Measurements from ENCODE around the gene CEP162.

Gene CEP162, protein sequence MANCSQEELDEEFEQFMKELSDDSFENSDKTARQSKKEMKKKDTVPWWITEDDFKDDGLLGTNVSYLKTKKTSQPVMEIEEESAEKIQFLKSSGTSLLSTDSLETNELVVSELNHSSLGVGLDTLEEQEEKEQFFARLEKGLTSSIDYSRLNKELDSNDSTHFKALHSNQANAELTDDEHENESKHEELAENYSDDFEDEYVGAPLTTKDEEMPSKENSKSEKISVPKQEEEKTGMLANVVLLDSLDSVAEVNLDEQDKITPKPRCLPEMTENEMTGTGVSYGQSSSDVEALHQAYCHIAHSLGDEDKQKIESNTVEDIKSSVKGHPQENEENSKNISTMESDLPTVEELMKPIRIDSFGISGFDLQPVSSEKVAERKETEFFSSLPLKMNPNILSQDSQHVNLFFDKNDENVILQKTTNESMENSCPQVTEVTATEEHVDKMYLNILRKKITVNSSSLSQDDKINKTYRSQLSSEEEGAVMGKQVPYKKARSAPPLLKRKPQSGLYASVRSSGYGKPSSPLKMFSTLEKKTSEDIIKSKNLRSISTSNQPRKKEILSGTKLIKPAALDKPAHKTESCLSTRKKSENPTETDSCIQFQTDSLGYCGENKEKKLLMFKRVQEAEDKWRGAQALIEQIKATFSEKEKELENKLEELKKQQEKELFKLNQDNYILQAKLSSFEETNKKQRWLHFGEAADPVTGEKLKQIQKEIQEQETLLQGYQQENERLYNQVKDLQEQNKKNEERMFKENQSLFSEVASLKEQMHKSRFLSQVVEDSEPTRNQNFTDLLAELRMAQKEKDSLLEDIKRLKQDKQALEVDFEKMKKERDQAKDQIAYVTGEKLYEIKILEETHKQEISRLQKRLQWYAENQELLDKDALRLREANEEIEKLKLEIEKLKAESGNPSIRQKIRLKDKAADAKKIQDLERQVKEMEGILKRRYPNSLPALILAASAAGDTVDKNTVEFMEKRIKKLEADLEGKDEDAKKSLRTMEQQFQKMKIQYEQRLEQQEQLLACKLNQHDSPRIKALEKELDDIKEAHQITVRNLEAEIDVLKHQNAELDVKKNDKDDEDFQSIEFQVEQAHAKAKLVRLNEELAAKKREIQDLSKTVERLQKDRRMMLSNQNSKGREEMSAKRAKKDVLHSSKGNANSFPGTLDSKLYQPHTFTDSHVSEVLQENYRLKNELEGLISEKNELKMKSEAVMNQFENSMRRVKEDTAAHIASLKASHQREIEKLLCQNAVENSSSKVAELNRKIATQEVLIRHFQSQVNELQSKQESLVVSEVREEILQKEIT (N-terminal part only)

DNA sequence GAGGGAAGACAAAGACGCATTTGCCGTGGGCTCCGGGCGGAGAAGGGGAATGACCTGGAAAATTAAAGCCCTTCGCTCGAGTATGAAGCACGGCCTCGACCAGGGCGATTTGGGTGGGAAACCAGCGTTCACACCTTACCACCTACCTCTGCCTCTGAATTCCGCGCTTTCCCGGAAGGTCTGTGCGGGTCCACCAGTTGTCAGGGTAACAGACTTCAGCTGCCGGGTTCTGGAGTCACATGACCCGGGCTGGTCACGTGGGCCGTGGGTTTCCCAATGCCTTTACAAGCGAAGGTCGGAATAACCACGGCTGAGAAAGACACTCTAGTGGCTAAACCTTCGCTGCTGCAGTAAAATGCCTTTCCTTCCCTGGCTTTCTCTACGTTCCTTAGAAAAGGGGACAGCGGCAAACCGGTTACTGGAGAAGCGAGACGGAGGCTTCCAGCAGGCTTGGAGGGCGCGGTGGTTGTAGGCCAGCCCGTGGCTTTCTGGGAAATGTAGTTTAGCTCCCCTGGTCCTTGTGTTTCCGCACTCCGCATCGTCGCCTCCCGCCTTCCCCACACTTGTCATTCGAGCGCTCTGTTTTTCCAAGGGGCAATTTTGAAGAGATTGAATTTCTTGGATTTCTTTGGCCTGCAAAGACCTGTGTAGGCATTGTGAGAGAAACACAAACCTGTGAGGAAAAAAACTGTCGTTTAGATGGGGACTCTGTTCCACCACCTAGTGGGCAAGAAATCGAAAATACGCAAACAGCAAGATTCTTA is at the start of gene CEP162:
Gene CEP162, minus strand, starts transcription at position 210 of the 764 bp plus-strand sequence. CDS start 1,250 bp downstream, outside the sequence.
- Histone ChIP-seq H3K4me1 (ENCODE audit: insufficient read depth, low read length) (peaks cover 9% of the 10 kb centered on the region), H3K27me3 (ENCODE audit: control insufficient read depth in 1 of 2, insufficient read depth in 2 of 2, low read length in 2 of 2) (no peaks in the 10 kb centered on the region), H3K4me3 (ENCODE audit: low read depth in 1 of 2, low read length in 2 of 2) (peak within 1 kb of the TSS; percentile 63 to 95), H3K36me3 (ENCODE audit: insufficient read depth, low read length) (no peaks in the 10 kb centered on the region), H3K9ac (ENCODE audit: low read length) (peak within 1 kb of the TSS; percentile 77), H3K9me3 (ENCODE audit: low read length) (no peaks in the 10 kb centered on the region), H3K27ac (ENCODE audit: low read depth, low read length) (peak within 1 kb of the TSS; percentile 86)

DNA sequence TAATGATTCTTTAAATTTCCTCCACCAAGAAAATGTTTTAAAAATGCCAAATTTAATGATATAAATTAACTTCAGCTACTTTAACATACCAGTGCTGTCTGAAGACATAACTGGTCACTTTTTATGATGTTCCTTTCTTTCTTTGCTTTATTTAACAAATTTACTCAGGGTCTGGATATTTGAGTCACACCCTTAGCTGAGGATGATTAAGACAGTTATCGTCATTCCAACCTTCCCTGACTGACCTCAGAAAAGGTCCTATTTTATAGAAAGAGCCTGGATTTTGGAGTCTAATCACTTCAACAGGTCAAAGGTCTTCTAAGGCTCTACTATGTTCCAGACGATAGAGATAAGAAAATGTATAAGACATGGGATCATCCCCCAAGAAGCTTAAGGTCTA is 47.4 kb upstream of the CEP162 start:
- no peak overlapping the region for H3K4me3 ChIP-seq (ENCODE audit: low read depth in 1 of 2, low read length in 2 of 2)
- H3K36me3 ChIP-seq (ENCODE audit: insufficient read depth, low read length): no peaks in the 10 kb centered on the region
- no peak overlapping the region for H3K9ac ChIP-seq (ENCODE audit: low read length)
- H3K27ac ChIP-seq (ENCODE audit: low read depth, low read length): no peak overlapping the region
- H3K4me1 ChIP-seq (ENCODE audit: insufficient read depth, low read length): no peaks in the 10 kb centered on the region
- no peaks in the 10 kb centered on the region for H3K9me3 ChIP-seq (ENCODE audit: low read length)
- H3K27me3 ChIP-seq (ENCODE audit: control insufficient read depth in 1 of 2, insufficient read depth in 2 of 2, low read length in 2 of 2): no peaks in the 10 kb centered on the region

DNA sequence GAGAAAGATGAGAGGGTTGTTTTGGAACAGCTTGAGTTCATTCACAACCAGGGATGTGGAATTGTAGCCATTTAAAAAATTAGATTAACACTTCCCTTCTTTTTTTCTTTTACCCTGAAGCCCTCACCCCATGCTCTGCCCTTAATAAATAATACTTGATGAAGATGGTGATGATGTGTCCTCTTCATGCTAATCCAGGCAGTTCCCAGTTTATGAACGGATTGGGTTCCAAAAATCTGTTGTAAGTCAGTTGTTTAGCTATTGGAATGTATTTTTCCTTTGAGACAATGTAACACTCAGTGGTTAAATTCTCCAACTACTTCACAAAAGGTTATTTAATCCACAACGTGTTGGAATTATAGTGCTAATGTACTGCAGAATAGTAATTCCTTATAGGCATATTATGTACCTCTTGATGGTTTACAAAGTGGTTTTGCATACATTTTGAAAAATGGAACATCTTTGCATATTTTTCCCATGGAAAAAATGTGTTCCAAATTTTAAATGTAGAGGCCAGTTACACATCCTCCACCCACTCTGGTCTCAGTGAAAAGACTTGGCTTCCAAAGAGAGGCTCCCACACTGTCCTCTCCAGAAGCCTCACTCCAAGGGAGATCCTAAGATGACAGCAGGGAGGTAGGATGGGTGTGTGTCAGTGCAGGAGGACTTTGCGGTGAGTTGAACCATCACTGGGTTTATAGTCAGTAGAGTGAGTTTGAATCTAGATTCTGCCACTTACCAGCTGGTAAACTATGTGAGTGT is 45.8 kb upstream of the CEP162 start:
- H3K27me3 ChIP-seq (ENCODE audit: control insufficient read depth in 1 of 2, insufficient read depth in 2 of 2, low read length in 2 of 2): no peaks in the 10 kb centered on the region
- H3K4me1 ChIP-seq (ENCODE audit: insufficient read depth, low read length): no peaks in the 10 kb centered on the region
- H3K36me3 ChIP-seq (ENCODE audit: insufficient read depth, low read length): no peaks in the 10 kb centered on the region
- no peak overlapping the region for H3K27ac ChIP-seq (ENCODE audit: low read depth, low read length)
- no peak overlapping the region for H3K9ac ChIP-seq (ENCODE audit: low read length)
- no peaks in the 10 kb centered on the region for H3K9me3 ChIP-seq (ENCODE audit: low read length)
- H3K4me3 ChIP-seq (ENCODE audit: low read depth in 1 of 2, low read length in 2 of 2): no peak overlapping the region

DNA sequence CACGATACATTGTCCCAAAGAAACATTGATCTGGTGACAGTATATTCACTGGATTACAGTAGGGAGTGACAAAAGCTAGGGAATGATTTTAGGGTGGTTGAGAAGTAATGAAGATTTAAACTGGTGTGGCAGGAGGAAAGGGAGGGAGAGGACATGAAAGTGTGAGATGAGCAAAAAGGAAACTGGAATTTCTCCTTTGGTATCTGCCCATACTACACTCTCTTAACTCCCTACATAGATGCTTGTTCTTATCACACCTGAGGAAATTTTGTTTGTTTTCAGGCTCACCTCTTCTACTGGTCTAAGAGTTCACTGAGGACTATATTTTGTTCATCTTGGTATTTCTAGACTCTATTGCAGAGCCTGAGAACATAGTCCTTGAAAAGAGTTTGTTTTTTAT is 44.9 kb upstream of the CEP162 start:
- Histone ChIP-seq H3K36me3 (ENCODE audit: insufficient read depth, low read length) (no peaks in the 10 kb centered on the region), H3K4me1 (ENCODE audit: insufficient read depth, low read length) (no peaks in the 10 kb centered on the region), H3K9me3 (ENCODE audit: low read length) (no peaks in the 10 kb centered on the region), H3K4me3 (ENCODE audit: low read depth in 1 of 2, low read length in 2 of 2) (no peak overlapping the region), H3K9ac (ENCODE audit: low read length) (no peak overlapping the region), H3K27ac (ENCODE audit: low read depth, low read length) (no peak overlapping the region), H3K27me3 (ENCODE audit: control insufficient read depth in 1 of 2, insufficient read depth in 2 of 2, low read length in 2 of 2) (no peaks in the 10 kb centered on the region)

DNA sequence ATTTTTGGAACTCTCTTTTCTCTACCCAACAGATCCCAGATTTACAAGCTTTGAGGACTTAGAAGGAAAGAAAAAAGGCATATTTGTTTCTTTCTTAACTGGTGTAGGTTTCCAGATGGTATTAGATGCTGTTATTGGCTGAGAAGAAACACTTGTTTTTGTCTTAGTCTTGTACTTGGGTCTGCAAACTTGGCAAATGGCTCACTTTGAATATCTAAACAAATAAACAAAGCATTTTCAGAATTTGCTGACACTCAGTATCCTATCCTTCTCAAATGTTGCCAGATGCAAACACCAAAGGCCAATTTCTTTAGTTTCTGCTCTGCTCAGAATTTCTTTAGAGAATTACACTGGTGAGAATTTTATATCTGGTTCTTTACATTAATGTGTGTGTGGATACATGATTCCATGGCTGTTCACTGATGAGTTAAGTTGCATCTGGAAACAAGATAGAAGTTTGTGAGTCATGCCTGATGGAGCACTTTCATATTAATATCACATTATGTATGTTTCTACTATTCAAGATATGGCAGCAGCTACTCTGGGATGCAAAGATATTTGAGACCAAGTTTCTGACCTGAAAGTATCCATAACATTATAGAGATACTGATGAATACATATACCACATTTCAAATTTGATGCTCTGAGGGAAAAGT is 43.7 kb upstream of the CEP162 start:
- Histone ChIP-seq H3K27me3 (ENCODE audit: control insufficient read depth in 1 of 2, insufficient read depth in 2 of 2, low read length in 2 of 2) (no peaks in the 10 kb centered on the region), H3K4me3 (ENCODE audit: low read depth in 1 of 2, low read length in 2 of 2) (no peak overlapping the region), H3K4me1 (ENCODE audit: insufficient read depth, low read length) (no peaks in the 10 kb centered on the region), H3K27ac (ENCODE audit: low read depth, low read length) (no peak overlapping the region), H3K9ac (ENCODE audit: low read length) (no peak overlapping the region), H3K36me3 (ENCODE audit: insufficient read depth, low read length) (no peaks in the 10 kb centered on the region), H3K9me3 (ENCODE audit: low read length) (no peaks in the 10 kb centered on the region)

DNA sequence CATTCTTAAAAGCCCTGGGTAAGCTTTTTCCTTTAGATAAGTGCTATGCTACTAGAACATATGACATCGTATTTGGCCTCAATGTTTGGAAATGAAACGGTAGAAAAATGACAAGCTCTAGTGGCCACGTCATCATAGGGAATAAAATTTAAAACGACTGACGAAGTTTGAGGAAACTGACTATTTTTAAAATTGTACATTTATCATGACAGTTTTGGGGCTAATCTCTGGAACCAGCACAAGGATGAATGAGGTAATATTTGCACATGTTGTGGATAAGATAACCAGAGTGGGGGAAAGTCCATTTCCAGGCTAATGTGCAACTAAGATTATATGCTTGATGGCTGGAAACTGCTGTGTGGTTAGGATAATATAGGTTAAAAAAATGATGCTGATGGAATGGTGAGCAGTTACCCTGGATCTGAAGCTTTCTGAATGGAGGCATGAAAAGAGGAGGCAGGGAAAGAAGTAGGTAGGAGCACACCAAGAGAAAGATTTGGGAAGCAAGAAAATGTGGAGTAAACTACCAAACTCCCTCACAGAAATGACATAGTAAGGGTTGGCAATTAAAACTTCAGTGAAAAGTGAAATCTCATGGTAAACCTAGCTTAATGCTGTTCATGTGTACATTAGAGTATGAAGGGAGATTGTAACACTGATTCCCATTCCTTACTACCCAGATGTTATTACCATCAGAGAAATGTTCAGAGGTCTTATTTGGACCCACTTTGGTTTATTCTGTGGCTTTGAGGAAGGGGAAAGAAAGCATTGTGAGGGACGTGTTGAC is 42.7 kb upstream of the CEP162 start:
- Histone ChIP-seq H3K4me1 (ENCODE audit: insufficient read depth, low read length) (no peaks in the 10 kb centered on the region), H3K9me3 (ENCODE audit: low read length) (no peaks in the 10 kb centered on the region), H3K36me3 (ENCODE audit: insufficient read depth, low read length) (no peaks in the 10 kb centered on the region), H3K4me3 (ENCODE audit: low read depth in 1 of 2, low read length in 2 of 2) (no peak overlapping the region), H3K9ac (ENCODE audit: low read length) (no peak overlapping the region), H3K27ac (ENCODE audit: low read depth, low read length) (no peak overlapping the region), H3K27me3 (ENCODE audit: control insufficient read depth in 1 of 2, insufficient read depth in 2 of 2, low read length in 2 of 2) (no peaks in the 10 kb centered on the region)

DNA sequence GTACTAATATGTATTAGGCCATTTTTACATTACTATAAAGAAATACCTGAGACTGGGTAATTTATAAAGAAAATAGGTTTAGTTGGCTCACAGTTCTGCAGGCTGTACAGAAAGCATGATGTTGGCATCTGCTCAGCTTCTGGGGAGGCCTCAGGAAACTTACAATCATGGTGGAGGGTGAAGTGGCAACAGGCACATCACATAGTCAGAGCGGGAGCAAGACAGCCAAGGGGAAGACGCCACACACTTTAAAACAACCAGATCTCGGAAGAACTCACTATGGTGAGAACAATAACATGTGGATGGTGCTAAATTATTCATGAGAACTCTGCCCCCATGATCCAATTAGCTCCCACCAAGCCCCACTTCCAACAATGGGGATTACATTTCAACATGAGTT is 41.3 kb upstream of the CEP162 start:
- H3K9ac ChIP-seq (ENCODE audit: low read length): no peak overlapping the region
- no peak overlapping the region for H3K4me3 ChIP-seq (ENCODE audit: low read depth in 1 of 2, low read length in 2 of 2)
- H3K4me1 ChIP-seq (ENCODE audit: insufficient read depth, low read length): no peaks in the 10 kb centered on the region
- no peaks in the 10 kb centered on the region for H3K36me3 ChIP-seq (ENCODE audit: insufficient read depth, low read length)
- H3K27me3 ChIP-seq (ENCODE audit: control insufficient read depth in 1 of 2, insufficient read depth in 2 of 2, low read length in 2 of 2): no peaks in the 10 kb centered on the region
- H3K9me3 ChIP-seq (ENCODE audit: low read length): no peaks in the 10 kb centered on the region
- H3K27ac ChIP-seq (ENCODE audit: low read depth, low read length): no peak overlapping the region

DNA sequence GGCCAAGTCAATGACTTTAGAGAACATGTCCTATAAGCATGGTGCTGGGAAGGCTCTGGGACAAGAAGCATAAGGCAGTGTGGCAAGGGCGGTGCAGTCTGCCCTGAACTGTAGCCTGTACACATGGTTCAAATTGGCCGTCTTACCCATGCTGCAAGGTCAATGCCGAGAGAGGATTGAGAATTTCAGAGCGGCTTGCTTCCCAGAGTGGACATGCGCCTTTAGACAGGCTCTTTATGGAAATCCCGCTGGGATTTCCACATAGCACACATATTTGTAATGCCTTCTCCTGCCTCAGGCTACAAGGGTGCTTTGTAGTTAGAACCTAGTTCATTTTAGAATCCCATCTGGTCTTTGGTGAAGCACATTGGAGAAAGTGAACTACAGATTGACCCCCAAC is 36.1 kb upstream of the CEP162 start:
- Histone ChIP-seq H3K9me3 (ENCODE audit: low read length) (no peaks in the 10 kb centered on the region), H3K27ac (ENCODE audit: low read depth, low read length) (no peak overlapping the region), H3K27me3 (ENCODE audit: control insufficient read depth in 1 of 2, insufficient read depth in 2 of 2, low read length in 2 of 2) (no peaks in the 10 kb centered on the region), H3K4me1 (ENCODE audit: insufficient read depth, low read length) (no peaks in the 10 kb centered on the region), H3K9ac (ENCODE audit: low read length) (no peak overlapping the region), H3K36me3 (ENCODE audit: insufficient read depth, low read length) (no peaks in the 10 kb centered on the region), H3K4me3 (ENCODE audit: low read depth in 1 of 2, low read length in 2 of 2) (no peak overlapping the region)

DNA sequence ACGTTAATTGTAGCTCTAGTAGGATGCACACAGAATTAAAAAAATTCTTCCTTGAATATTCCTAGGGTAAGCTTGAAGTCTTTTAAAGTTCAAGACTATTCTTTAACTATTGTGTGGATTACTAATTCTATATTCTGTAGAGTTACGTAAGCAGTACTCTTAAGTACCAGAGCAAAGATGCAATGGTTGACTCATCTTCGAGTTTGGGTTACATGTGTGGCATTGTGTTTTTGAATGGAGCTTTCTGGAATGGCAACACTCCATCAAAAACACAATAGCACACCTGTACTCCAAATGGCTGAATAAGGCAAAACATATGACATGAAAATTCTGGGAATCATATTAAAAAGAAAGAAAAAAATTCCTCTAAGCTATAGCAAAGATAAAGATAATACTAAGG is 33.5 kb upstream of the CEP162 start:
- Histone ChIP-seq H3K4me3 (ENCODE audit: low read depth in 1 of 2, low read length in 2 of 2) (no peak overlapping the region), H3K27me3 (ENCODE audit: control insufficient read depth in 1 of 2, insufficient read depth in 2 of 2, low read length in 2 of 2) (no peaks in the 10 kb centered on the region), H3K9me3 (ENCODE audit: low read length) (no peaks in the 10 kb centered on the region)

More for the DNA sequence above, 33.5 kb upstream of the CEP162 start:
- no peak overlapping the region for H3K9ac ChIP-seq (ENCODE audit: low read length)
- H3K27ac ChIP-seq (ENCODE audit: low read depth, low read length): no peak overlapping the region
- H3K4me1 ChIP-seq (ENCODE audit: insufficient read depth, low read length): no peaks in the 10 kb centered on the region
- H3K36me3 ChIP-seq (ENCODE audit: insufficient read depth, low read length): no peaks in the 10 kb centered on the region

All from muscle layer of colon (tissue), 2 donors.